ENCODE measurements around the gene P3R3URF. TPM values are rescaled to one million over a fixed set of nuclear protein-coding genes. Genes with fewer than 3 reads are reported as not detected.

The P3R3URF gene
- total and polyA plus RNA-seq, 9 of the 15 experiments (the other 6 are each of a cell fraction or from before 2014, with no cell fraction given), result not detected

DNA sequence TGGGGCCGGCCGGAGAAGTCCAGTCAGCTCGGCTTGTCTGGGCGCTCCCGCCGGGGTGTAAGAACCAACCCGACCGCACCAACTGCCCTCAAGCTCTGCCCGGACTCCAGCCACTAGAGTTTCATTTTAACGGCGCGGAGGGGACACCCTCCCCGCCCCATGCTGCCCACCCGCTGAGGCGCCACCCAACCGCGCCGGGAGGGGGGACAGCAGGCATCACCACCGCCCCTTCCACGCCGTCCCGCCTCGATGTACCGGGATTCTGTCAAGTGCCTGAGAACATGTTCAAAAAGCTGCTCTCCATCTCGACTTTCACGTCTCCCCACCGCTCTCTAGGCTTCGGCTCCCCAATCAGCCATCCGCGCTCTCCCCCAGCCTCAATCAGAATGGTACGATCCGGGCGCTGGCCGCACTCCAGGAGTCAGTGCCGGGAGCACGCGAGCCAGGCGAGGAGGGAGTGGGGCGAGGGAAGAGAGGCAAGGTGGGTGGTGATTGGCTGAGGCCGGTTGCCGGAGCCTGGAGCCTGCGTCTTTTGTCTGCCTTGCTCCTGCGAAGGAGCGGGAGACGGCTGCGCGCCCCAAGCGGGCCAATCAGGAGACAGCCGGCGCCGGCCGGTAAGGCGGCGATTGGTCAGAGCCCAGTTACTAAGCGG lies 43.6 kb downstream of the P3R3URF start, which contains the start of gene PIK3R3 (continued):
- TF ChIP-seq, protein P1, sequence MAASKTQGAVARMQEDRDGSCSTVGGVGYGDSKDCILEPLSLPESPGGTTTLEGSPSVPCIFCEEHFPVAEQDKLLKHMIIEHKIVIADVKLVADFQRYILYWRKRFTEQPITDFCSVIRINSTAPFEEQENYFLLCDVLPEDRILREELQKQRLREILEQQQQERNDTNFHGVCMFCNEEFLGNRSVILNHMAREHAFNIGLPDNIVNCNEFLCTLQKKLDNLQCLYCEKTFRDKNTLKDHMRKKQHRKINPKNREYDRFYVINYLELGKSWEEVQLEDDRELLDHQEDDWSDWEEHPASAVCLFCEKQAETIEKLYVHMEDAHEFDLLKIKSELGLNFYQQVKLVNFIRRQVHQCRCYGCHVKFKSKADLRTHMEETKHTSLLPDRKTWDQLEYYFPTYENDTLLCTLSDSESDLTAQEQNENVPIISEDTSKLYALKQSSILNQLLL (CRISPR knock-in tag; IDR thresholded peaks at IDR 0.05; ENCODE audit: borderline replicate concordance), result no peak
- TF ChIP-seq FOXA3 (CRISPR knock-in tag; conservative IDR thresholded peaks at IDR 0.05 in 1 of 2, IDR thresholded peaks at IDR 0.05 in 1 of 2) (peak in 1 of 2 experiments; percentile 71; a peak in 2 of 4 replicates), ZNF384 (IDR thresholded peaks at IDR 0.05; ENCODE audit: low read depth, low read length) (no peak), ZNF436 (CRISPR knock-in tag; IDR thresholded peaks at IDR 0.05) (0 out of 2 replicates have a peak, but pooled peaks have one; percentile 17), ZNF695 (CRISPR knock-in tag; IDR thresholded peaks at IDR 0.05) (no peak), ZC3H11A (IDR thresholded peaks at IDR 0.05; ENCODE audit: low read depth, low read length) (no peak), FOSL1 (tag; conservative IDR thresholded peaks at IDR 0.05) (peak; percentile 67), U2AF1 (optimal IDR thresholded peaks at IDR 0.05; ENCODE audit: low read depth, low read length) (peak; percentile 70), NR3C1 (CRISPR knock-in tag; IDR thresholded peaks at IDR 0.05) (peak; percentile 96; the same call in 1 of the 2 replicates), FIP1L1 (IDR thresholded peaks at IDR 0.05; ENCODE audit: low read depth, low read length, poor library complexity, severe bottlenecking) (peak; percentile 78), ZNF282 (CRISPR knock-in tag; IDR thresholded peaks at IDR 0.05) (peak; percentile 100; the same call in 1 of the 2 replicates), ZNF311 (CRISPR knock-in tag; IDR thresholded peaks at IDR 0.05) (no peak), POLR2AphosphoS5 (IDR thresholded peaks at IDR 0.05; ENCODE audit: control insufficient read depth, insufficient read depth, low read depth, low read length) (peak; percentile 77), ADNP (tag; IDR thresholded peaks at IDR 0.05) (no peak), RAD51 (IDR thresholded peaks at IDR 0.05; ENCODE audit: borderline replicate concordance, low read depth) (peak; percentile 23; the same call in 1 of the 2 replicates), GABPA (tag; conservative IDR thresholded peaks at IDR 0.05; ENCODE audit: low read depth) (no peak), ARHGAP35 (IDR thresholded peaks at IDR 0.05; ENCODE audit: partially characterized antibody) (no peak)
- TF ChIP-seq, protein P2, sequence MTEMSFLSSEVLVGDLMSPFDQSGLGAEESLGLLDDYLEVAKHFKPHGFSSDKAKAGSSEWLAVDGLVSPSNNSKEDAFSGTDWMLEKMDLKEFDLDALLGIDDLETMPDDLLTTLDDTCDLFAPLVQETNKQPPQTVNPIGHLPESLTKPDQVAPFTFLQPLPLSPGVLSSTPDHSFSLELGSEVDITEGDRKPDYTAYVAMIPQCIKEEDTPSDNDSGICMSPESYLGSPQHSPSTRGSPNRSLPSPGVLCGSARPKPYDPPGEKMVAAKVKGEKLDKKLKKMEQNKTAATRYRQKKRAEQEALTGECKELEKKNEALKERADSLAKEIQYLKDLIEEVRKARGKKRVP (CRISPR knock-in tag; IDR thresholded peaks at IDR 0.05), result 0 out of 2 replicates have a peak, but pooled peaks have one; percentile 15
- TF ChIP-seq, protein P3, sequence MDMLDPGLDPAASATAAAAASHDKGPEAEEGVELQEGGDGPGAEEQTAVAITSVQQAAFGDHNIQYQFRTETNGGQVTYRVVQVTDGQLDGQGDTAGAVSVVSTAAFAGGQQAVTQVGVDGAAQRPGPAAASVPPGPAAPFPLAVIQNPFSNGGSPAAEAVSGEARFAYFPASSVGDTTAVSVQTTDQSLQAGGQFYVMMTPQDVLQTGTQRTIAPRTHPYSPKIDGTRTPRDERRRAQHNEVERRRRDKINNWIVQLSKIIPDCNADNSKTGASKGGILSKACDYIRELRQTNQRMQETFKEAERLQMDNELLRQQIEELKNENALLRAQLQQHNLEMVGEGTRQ (CRISPR knock-in tag; IDR thresholded peaks at IDR 0.05), result peak; percentile 26; the same call in 1 of the 2 replicates
- TF ChIP-seq, protein P4, sequence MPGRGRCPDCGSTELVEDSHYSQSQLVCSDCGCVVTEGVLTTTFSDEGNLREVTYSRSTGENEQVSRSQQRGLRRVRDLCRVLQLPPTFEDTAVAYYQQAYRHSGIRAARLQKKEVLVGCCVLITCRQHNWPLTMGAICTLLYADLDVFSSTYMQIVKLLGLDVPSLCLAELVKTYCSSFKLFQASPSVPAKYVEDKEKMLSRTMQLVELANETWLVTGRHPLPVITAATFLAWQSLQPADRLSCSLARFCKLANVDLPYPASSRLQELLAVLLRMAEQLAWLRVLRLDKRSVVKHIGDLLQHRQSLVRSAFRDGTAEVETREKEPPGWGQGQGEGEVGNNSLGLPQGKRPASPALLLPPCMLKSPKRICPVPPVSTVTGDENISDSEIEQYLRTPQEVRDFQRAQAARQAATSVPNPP (IDR thresholded peaks at IDR 0.05; ENCODE audit: borderline replicate concordance, insufficient read depth, insufficient read length), result no peak
- TF ChIP-seq, protein P5, sequence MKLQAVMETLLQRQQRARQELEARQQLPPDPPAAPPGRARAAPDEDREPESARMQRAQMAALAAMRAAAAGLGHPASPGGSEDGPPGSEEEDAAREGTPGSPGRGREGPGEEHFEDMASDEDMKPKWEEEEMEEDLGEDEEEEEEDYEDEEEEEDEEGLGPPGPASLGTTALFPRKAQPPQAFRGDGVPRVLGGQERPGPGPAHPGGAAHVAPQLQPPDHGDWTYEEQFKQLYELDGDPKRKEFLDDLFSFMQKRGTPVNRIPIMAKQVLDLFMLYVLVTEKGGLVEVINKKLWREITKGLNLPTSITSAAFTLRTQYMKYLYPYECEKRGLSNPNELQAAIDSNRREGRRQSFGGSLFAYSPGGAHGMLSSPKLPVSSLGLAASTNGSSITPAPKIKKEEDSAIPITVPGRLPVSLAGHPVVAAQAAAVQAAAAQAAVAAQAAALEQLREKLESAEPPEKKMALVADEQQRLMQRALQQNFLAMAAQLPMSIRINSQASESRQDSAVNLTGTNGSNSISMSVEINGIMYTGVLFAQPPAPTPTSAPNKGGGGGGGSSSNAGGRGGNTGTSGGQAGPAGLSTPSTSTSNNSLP (IDR thresholded peaks at IDR 0.05; ENCODE audit: borderline replicate concordance, low read depth, low read length), result peak; percentile 34; the same call in 1 of the 2 replicates
